ENCODE data around the gene PHB1.
A peak's percentile ranks its signal among the peaks of the same experiment; 100 is the strongest.

PHB1 gene

GRCh38 chr17:49450181-49450580 lies 35.5 kb upstream of the PHB1 start:
- Mint-ChIP-seq H3K4me1 (ENCODE audit: low read depth in 2 of 2) (peaks cover 22 to 23% of the 10 kb centered on the region in 2 donors), H3K4me3 (no peak overlapping the region), H3K36me3 (ENCODE audit: insufficient read depth) (peaks cover 4% of the 10 kb centered on the region), H3K9me3 (no peaks in the 10 kb centered on the region), H3K27me3 (peaks cover 7 to 11% of the 10 kb centered on the region in 2 donors), H3K27ac (peak overlapping the region in 1 of 2 donors; percentile 17)
- no peak for ATAC-seq (replicated peaks)
- DNase-seq = no peak

GRCh38 chr17:49447628-49448302 lies 33.1 kb upstream of the PHB1 start:
- H3K9me3 Mint-ChIP-seq = no peaks in the 10 kb centered on the region
- DNase-seq (no peak), ATAC-seq (replicated peaks) (no peak)
- peaks cover 13% of the 10 kb centered on the region in 2 donors for H3K27me3 Mint-ChIP-seq
- H3K36me3 Mint-ChIP-seq (ENCODE audit: insufficient read depth) = peaks cover 4% of the 10 kb centered on the region
- no peak overlapping the region for H3K27ac Mint-ChIP-seq
- no peak overlapping the region for H3K4me3 Mint-ChIP-seq
- H3K4me1 Mint-ChIP-seq (ENCODE audit: low read depth in 2 of 2) = peaks cover 19 to 20% of the 10 kb centered on the region in 2 donors

GRCh38 chr17:49445591-49445990 lies 30.9 kb upstream of the PHB1 start:
- no peak for DNase-seq
- ATAC-seq (replicated peaks) = no peak
- no peaks in the 10 kb centered on the region for H3K9me3 Mint-ChIP-seq
- peaks cover 4% of the 10 kb centered on the region in 2 donors for H3K4me1 Mint-ChIP-seq (ENCODE audit: low read depth in 2 of 2)
- H3K27me3 Mint-ChIP-seq = peaks cover 33 to 35% of the 10 kb centered on the region in 2 donors
- H3K36me3 Mint-ChIP-seq (ENCODE audit: insufficient read depth) = no peaks in the 10 kb centered on the region
- no peak overlapping the region for H3K4me3 Mint-ChIP-seq
- H3K27ac Mint-ChIP-seq = no peak overlapping the region

- H3K27me3 Mint-ChIP-seq = peaks cover 45 to 47% of the 10 kb centered on the region in 2 donors
- no peaks in the 10 kb centered on the region for H3K9me3 Mint-ChIP-seq
- H3K4me1 Mint-ChIP-seq (ENCODE audit: low read depth in 2 of 2) = no peaks in the 10 kb centered on the region
- DNase-seq (no peak), ATAC-seq (replicated peaks) (no peak)
- H3K4me3 Mint-ChIP-seq = no peak overlapping the region
- no peak overlapping the region for H3K27ac Mint-ChIP-seq
- no peaks in the 10 kb centered on the region for H3K36me3 Mint-ChIP-seq (ENCODE audit: insufficient read depth)
Observed at GRCh38 chr17:49444384-49444783, 29.7 kb upstream of the PHB1 start.

GRCh38 chr17:49443862-49444261 lies 29.2 kb upstream of the PHB1 start:
- Mint-ChIP-seq H3K27ac (no peak overlapping the region), H3K9me3 (no peaks in the 10 kb centered on the region), H3K27me3 (peaks cover 50 to 52% of the 10 kb centered on the region in 2 donors), H3K4me1 (ENCODE audit: low read depth in 2 of 2) (peaks cover 0 to 2% of the 10 kb centered on the region in 2 donors), H3K4me3 (no peak overlapping the region), H3K36me3 (ENCODE audit: insufficient read depth) (peaks cover 3% of the 10 kb centered on the region)
- DNase-seq = no peak
- ATAC-seq (replicated peaks) = no peak

- H3K27me3 Mint-ChIP-seq = peaks cover 63 to 70% of the 10 kb centered on the region in 2 donors
- peaks cover 3% of the 10 kb centered on the region for H3K36me3 Mint-ChIP-seq (ENCODE audit: insufficient read depth)
- no peak for DNase-seq
- H3K4me1 Mint-ChIP-seq (ENCODE audit: low read depth in 2 of 2) = peaks cover 0 to 2% of the 10 kb centered on the region in 2 donors
- no peaks in the 10 kb centered on the region for H3K9me3 Mint-ChIP-seq
- ATAC-seq (replicated peaks) = no peak
- no peak overlapping the region for H3K27ac Mint-ChIP-seq
- H3K4me3 Mint-ChIP-seq = no peak overlapping the region
Observed at GRCh38 chr17:49442041-49442440, 27.4 kb upstream of the PHB1 start.

- ATAC-seq (replicated peaks) (no peak), DNase-seq (no peak)
- Mint-ChIP-seq H3K4me3 (no peak overlapping the region), H3K9me3 (no peaks in the 10 kb centered on the region), H3K36me3 (ENCODE audit: insufficient read depth) (peaks cover 3% of the 10 kb centered on the region), H3K27me3 (peaks cover 68 to 75% of the 10 kb centered on the region in 2 donors), H3K27ac (no peak overlapping the region), H3K4me1 (ENCODE audit: low read depth in 2 of 2) (peaks cover 0 to 2% of the 10 kb centered on the region in 2 donors)
Observed at GRCh38 chr17:49441578-49441977, 26.9 kb upstream of the PHB1 start.

- H3K4me3 Mint-ChIP-seq = no peak overlapping the region
- peaks cover 0 to 4% of the 10 kb centered on the region in 2 donors for H3K4me1 Mint-ChIP-seq (ENCODE audit: low read depth in 2 of 2)
- peaks cover 78 to 85% of the 10 kb centered on the region in 2 donors for H3K27me3 Mint-ChIP-seq
- no peak overlapping the region for H3K27ac Mint-ChIP-seq
- DNase-seq = no peak
- no peak for ATAC-seq (replicated peaks)
- H3K9me3 Mint-ChIP-seq = no peaks in the 10 kb centered on the region
- H3K36me3 Mint-ChIP-seq (ENCODE audit: insufficient read depth) = peaks cover 3% of the 10 kb centered on the region
Observed at GRCh38 chr17:49440581-49440980, 25.9 kb upstream of the PHB1 start.

GRCh38 chr17:49439673-49440571 lies 25.2 kb upstream of the PHB1 start:
- DNase-seq (no peak), ATAC-seq (replicated peaks) (no peak)
- H3K4me1 Mint-ChIP-seq (ENCODE audit: low read depth in 2 of 2) = peaks cover 0 to 4% of the 10 kb centered on the region in 2 donors
- peaks cover 3% of the 10 kb centered on the region for H3K36me3 Mint-ChIP-seq (ENCODE audit: insufficient read depth)
- peaks cover 79 to 86% of the 10 kb centered on the region in 2 donors for H3K27me3 Mint-ChIP-seq
- H3K4me3 Mint-ChIP-seq = no peak overlapping the region
- no peaks in the 10 kb centered on the region for H3K9me3 Mint-ChIP-seq
- no peak overlapping the region for H3K27ac Mint-ChIP-seq

- Mint-ChIP-seq H3K36me3 (ENCODE audit: insufficient read depth) (peaks cover 3% of the 10 kb centered on the region), H3K4me3 (no peak overlapping the region)
Observed at GRCh38 chr17:49439305-49439672, 24.6 kb upstream of the PHB1 start.

GRCh38 chr17:49438436-49439278 lies 24.0 kb upstream of the PHB1 start:
- Mint-ChIP-seq H3K27me3 (peaks cover 75 to 82% of the 10 kb centered on the region in 2 donors), H3K36me3 (ENCODE audit: insufficient read depth) (peaks cover 3% of the 10 kb centered on the region), H3K4me1 (ENCODE audit: low read depth in 2 of 2) (peaks cover 0 to 4% of the 10 kb centered on the region in 2 donors), H3K27ac (no peak overlapping the region), H3K4me3 (no peak overlapping the region), H3K9me3 (no peaks in the 10 kb centered on the region)
- DNase-seq (no peak), ATAC-seq (replicated peaks) (no peak)

More at GRCh38 chr17:49439305-49439672, 24.6 kb upstream of the PHB1 start:
- no peak overlapping the region for H3K27ac Mint-ChIP-seq
- DNase-seq = no peak
- no peaks in the 10 kb centered on the region for H3K9me3 Mint-ChIP-seq
- H3K27me3 Mint-ChIP-seq = peaks cover 79 to 86% of the 10 kb centered on the region in 2 donors
- H3K4me1 Mint-ChIP-seq (ENCODE audit: low read depth in 2 of 2) = peaks cover 0 to 4% of the 10 kb centered on the region in 2 donors
- ATAC-seq (replicated peaks) = no peak

- Mint-ChIP-seq H3K9me3 (no peaks in the 10 kb centered on the region), H3K36me3 (ENCODE audit: insufficient read depth) (peaks cover 3% of the 10 kb centered on the region), H3K27me3 (peaks cover 67 to 80% of the 10 kb centered on the region in 2 donors), H3K4me3 (no peak overlapping the region), H3K4me1 (ENCODE audit: low read depth in 2 of 2) (peaks cover 0 to 4% of the 10 kb centered on the region in 2 donors), H3K27ac (no peak overlapping the region)
- DNase-seq (no peak), ATAC-seq (replicated peaks) (no peak)
Observed at GRCh38 chr17:49437696-49438435, 23.2 kb upstream of the PHB1 start.

Measured in effector memory CD8-positive, alpha-beta T cell (primary cell).